Muscle layer of colon (tissue), 2 donors: ENCODE results near the gene UNCX.
"Not testable (repeated sequence)": the region's sequence is repeated elsewhere in the genome, so short reads cannot be mapped to it uniquely, and the experiment has no call there.

ENCODE experiments used
- H3K27ac ChIP-seq: one replicate; pipeline ENCODE4 v1.7.0; 2013; ENCODE audit warnings: low read depth, mild to moderate bottlenecking, low read length, moderate library complexity
- H3K27me3 ChIP-seq, 2 donors: one replicate each; pipeline ENCODE4 v1.7.0; 2013; ENCODE audit warnings: low read length in 2 of 2, mild to moderate bottlenecking in 2 of 2; ENCODE audit not compliant: insufficient read depth in 2 of 2, control insufficient read depth in 1 of 2
- H3K36me3 ChIP-seq: one replicate; pipeline ENCODE4 v1.7.0; 2013; ENCODE audit warnings: mild to moderate bottlenecking, low read length; ENCODE audit not compliant: insufficient read depth
- H3K4me1 ChIP-seq: one replicate; pipeline ENCODE4 v1.7.0; 2013; ENCODE audit warnings: mild to moderate bottlenecking, low read length; ENCODE audit not compliant: insufficient read depth
- H3K4me3 ChIP-seq, 2 donors: one replicate each; pipeline ENCODE4 v1.7.0; 2013; ENCODE audit warnings: low read length in 2 of 2, low read depth in 1 of 2, mild to moderate bottlenecking in 1 of 2, moderate library complexity in 1 of 2
- H3K9ac ChIP-seq: one replicate; pipeline ENCODE4 v1.7.0; 2013; ENCODE audit warnings: low read length
- H3K9me3 ChIP-seq: one replicate; pipeline ENCODE4 v1.7.0; 2013; ENCODE audit warnings: mild to moderate bottlenecking, low read length
- donor health status: abdominal sarcoma.
- donor health status: Adenocarcinoma of cecum.

Gene UNCX

DNA sequence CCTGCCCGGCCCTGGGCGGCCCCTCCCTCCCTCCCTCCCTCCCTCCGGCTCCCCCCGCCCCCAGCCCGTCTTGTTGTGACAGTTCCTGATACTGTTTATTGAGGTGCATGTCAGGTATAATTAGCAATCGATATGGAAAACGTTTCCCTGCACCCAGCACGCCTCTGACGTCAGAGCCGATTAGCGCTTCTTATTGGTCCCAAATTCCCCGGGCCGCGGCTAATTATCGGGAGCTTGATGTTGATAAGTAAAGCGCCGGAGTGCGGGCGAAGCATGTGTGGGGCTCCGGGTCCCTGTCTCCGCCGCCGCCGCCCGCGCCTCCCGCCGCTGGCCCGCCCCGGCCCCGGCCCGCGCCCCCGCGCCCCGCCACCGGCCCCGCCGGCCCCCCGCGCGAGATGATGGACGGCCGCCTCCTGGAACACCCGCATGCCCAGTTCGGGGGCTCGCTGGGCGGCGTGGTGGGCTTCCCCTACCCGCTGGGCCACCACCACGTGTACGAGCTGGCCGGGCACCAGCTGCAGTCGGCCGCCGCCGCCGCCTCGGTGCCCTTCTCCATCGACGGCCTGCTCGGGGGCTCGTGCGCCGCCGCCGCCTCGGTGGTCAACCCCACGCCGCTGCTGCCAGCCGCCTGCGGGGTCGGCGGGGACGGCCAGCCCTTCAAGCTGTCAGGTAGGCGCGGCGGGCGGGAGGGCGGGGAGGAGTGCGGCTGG, at the start of gene UNCX:
Gene UNCX (plus strand): TSS at position 250 of the 710 bp plus-strand sequence. CDS start 146 bp downstream, at position 396.
- H3K36me3 ChIP-seq = no peaks in the 10 kb centered on the region
- H3K27me3 ChIP-seq = peaks cover 62 to 79% of the 10 kb centered on the region in 2 donors
- H3K9ac ChIP-seq = no peak within 1 kb of the TSS
- no peak within 1 kb of the TSS for H3K4me3 ChIP-seq
- no peak within 1 kb of the TSS for H3K27ac ChIP-seq
- no peaks in the 10 kb centered on the region for H3K4me1 ChIP-seq
- H3K9me3 ChIP-seq = no peaks in the 10 kb centered on the region

DNA sequence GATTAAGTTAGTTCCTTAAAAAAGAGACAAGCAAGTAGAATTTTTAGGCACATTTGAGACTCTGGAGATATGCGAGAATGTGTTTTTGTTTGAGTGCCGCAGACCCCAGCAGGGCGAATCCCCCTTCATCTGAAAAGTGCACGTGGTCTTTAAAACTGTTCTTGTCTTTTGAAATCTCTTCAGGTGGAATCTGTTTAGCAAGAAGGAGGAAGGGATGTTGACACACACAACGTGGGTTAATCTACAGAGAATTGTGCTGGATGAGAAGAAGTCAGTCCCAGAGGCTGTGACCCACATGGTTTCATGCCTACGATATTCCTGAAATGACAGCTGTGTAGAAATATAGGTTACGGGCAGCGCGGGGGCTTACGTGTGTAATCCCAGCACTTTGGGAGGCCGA, 45.5 kb upstream of the UNCX start:
- H3K27ac ChIP-seq = no peak overlapping the region
- H3K4me3 ChIP-seq = no peak overlapping the region
- H3K4me1 ChIP-seq = no peaks in the 10 kb centered on the region
- no peaks in the 10 kb centered on the region for H3K36me3 ChIP-seq
- H3K9ac ChIP-seq = no peak overlapping the region
- H3K9me3 ChIP-seq = no peaks in the 10 kb centered on the region
- peaks cover 0 to 10% of the 10 kb centered on the region in 2 donors for H3K27me3 ChIP-seq

DNA sequence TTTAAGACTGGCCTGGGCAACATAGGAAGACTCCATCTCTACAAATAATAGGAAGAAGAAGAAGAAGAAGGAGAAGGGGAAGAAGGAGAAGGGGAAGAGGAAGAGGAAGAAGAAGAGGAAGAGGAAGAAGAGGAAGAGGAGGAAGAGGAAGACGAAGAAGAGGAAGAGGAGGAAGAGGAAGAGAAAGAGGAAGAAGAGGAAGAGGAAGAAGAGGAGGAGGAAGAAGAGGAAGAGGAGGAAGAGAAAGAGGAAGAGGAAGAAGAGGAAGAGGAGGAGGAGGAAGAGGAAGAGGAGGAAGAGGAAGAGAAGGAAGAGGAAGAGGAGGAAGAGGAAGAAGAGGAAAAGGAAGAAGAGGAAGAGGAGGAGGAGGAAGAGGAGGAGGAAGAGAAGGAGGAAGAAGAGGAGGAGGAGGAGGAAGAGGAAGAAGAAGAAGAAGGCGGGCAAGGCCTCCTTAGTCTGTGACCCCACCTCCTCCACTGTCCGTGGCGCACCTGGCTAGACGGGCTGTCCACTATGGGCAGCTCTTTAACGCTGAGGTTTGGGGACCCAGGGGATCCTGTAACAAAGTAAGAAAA, 43.9 kb upstream of the UNCX start:
- Histone ChIP-seq H3K36me3 (no peaks in the 10 kb centered on the region), H3K4me1 (no peaks in the 10 kb centered on the region), H3K9ac (no peak overlapping the region), H3K27me3 (peaks cover 6 to 24% of the 10 kb centered on the region in 2 donors), H3K27ac (no peak overlapping the region), H3K4me3 (no peak overlapping the region), H3K9me3 (no peaks in the 10 kb centered on the region)

DNA sequence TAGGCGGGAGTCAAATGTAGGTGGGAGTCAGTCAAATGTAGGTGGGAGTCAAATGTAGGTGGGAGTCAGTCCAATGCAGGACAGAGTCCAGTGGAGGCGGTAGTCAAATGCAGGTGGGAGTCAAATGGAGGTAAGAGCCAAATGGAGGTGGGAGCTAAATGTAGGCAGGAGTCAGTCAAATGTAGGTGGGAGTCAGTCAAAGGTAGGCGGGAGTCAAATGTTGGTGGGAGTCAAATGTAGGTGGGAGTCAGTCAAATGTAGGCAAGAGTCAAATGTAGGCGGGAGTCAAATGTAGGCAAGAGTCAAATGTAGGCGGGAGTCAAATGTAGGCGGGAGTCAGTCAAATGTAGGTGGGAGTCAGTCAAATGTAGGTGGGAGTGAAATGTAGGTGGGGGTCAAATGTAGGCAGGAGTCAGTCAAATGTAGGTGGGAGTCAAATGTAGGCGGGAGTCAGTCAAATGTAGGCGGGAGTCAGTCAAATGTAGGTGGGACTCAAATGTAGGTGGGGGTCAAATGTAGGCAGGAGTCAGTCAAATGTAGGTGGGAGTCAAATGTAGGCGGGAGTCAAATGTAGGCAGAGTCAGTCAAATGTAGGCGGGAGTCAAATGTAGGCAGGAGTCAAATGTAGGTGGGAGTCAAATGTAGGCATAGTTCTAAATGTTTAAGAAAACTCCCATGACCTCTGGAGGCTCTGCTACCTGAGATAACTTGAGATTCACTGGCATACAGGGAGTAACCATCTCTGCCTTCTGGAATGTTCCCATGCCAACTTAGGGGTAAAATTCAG, 42.5 kb upstream of the UNCX start:
- Histone ChIP-seq H3K4me1 (no peaks in the 10 kb centered on the region), H3K4me3 (no peak overlapping the region), H3K9me3 (no peaks in the 10 kb centered on the region), H3K27ac (no peak overlapping the region), H3K27me3 (peaks cover 12 to 23% of the 10 kb centered on the region in 2 donors), H3K36me3 (no peaks in the 10 kb centered on the region), H3K9ac (no peak overlapping the region)

DNA sequence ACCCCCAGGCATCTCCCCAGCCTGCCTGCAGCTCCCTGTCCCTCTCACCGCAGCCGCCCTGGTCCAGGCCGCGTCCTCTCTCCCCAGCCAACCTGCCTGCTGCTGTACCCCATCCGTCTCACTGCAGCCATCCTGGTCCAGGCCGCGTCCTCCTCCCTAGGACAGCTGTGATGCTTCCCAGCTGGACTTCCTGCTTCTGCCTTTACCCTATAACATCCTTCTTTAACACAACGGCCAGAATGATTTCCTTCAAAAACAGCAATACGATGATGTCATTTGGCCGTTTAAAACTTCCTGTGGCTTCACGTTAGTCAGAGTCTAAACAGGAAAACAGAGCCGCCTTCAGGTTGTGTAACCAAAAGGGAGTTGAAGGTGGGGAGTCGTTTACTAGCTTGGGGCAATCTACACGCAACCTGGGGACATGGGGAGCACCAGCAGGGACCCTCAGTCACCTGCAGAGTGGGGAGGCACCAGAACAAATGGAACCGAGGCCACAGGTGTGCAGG, 40.4 kb upstream of the UNCX start:
- no peaks in the 10 kb centered on the region for H3K4me1 ChIP-seq
- no peak overlapping the region for H3K4me3 ChIP-seq
- no peak overlapping the region for H3K9ac ChIP-seq
- H3K36me3 ChIP-seq = no peaks in the 10 kb centered on the region
- H3K27me3 ChIP-seq = peaks cover 12 to 19% of the 10 kb centered on the region in 2 donors
- no peaks in the 10 kb centered on the region for H3K9me3 ChIP-seq
- H3K27ac ChIP-seq = no peak overlapping the region

DNA sequence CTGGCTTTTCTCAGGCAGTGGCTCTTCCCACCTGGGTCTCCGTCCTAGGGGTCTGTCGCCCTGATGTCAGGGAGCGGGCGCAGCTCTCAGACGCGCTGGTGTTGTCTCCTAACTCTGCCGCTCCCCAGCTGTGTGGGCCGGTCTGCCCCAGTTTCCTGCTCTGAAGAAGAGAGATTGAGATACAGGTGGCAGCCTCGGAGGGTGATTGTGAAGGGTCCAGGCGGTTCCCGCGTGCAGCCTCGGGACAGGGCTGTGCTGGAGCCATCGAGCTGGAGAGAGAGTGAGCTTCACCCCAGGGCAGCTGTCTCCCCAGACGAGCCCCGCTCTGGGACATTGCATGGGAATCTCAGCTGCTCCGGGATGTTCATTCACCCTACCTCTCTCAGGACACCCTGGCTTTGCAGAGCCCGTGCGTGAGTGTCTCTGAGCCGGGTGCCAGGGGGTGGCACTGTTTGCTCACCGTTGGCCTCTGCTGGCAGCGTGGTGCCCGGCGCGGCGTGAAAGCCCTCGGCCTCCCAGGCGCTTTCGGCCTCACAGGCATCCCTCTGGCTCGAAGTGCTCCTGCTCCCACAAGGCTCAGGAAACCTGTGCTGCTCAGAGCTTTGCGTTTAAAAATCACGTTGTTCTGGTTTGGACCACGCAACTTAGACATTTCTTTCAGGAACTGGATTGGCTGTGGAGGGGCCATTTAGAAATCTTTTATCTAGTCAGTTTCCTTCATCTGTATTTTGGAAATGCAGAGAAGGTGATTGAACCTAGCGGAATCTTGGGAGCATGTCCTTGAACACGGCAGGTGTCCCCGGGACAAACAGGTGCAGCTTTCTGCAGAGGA, 38.9 kb upstream of the UNCX start:
- Histone ChIP-seq H3K4me1 (no peaks in the 10 kb centered on the region), H3K4me3 (no peak overlapping the region), H3K9me3 (no peaks in the 10 kb centered on the region), H3K27ac (no peak overlapping the region), H3K9ac (no peak overlapping the region), H3K27me3 (peaks cover 12 to 19% of the 10 kb centered on the region in 2 donors), H3K36me3 (no peaks in the 10 kb centered on the region)

DNA sequence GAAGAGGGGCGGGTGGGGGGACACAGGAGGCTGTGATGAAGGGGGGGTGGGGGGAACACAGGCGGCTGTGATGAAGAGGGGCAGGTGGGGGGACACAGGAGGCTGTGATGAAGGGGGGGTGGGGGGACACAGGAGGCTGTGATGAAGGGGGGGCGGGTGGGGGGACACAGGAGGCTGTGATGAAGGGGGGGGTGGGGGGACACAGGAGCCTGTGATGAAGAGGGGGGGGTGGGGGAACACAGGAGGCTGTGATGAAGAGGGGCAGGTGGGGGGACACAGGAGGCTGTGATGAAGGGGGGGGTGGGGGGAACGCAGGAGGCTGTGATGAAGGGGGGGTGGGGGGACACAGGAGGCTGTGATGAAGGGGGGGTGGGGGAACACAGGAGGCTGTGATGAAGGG, 36.2 kb upstream of the UNCX start:
- not testable (repeated sequence) for H3K4me1 ChIP-seq, H3K4me3 ChIP-seq, H3K36me3 ChIP-seq, H3K9ac ChIP-seq, H3K9me3 ChIP-seq, H3K27ac ChIP-seq
- peaks cover 12 to 19% of the 10 kb centered on the region in 2 donors for H3K27me3 ChIP-seq

DNA sequence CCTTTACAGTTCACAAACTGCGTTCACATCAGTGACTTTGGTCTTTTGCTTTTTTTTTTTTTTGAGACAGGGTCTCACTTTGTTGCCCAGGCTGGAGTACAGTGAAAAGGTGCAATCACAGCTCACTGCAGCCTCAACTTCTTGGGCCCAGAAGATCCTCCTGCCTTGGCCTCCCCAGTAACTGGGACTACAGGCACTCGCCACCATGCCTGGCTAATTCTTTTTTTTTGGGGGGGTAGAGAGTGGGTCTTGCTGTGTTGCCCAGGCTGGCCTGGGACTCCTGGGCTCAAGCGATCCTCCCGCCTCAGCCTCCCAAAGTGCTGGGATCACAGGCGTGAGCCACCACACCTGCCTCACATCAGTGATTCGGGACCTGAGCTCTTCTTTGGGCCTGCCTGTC, 35.7 kb upstream of the UNCX start:
- no peak overlapping the region for H3K9ac ChIP-seq
- no peaks in the 10 kb centered on the region for H3K36me3 ChIP-seq
- no peaks in the 10 kb centered on the region for H3K9me3 ChIP-seq
- H3K4me3 ChIP-seq = no peak overlapping the region
- no peaks in the 10 kb centered on the region for H3K4me1 ChIP-seq
- H3K27me3 ChIP-seq = peaks cover 12 to 19% of the 10 kb centered on the region in 2 donors
- H3K27ac ChIP-seq = no peak overlapping the region

DNA sequence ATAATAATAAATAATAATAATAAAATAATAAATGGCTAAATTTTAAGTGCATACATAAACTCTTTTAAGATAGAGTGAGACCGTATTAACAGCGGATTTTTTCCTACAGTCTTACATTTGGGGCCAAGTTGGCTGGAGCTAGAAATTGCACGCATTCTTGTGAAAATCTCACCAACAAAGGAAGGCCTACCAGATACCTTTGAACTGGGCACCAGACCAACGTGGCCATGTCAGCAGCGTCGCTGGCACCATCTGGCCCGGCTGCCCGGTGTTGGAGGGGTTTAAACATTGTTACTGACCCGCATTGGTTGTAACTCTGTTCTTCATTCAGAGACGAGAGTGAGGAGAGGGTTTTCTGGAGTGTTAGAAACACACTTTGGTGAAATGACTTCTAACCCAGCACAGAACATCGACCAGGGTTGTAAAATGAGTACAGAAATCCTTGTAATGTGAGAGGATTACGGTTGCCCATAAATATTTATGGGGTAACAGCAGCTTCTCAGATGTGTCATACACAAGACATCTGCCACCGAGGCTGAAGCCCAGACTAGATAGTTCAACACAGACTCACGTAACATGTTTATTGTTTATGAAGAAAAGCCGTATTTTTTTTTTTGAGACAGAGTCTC, 34.6 kb upstream of the UNCX start:
- Histone ChIP-seq H3K9ac (no peak overlapping the region), H3K36me3 (no peaks in the 10 kb centered on the region), H3K27me3 (peaks cover 12 to 13% of the 10 kb centered on the region in 2 donors)

DNA sequence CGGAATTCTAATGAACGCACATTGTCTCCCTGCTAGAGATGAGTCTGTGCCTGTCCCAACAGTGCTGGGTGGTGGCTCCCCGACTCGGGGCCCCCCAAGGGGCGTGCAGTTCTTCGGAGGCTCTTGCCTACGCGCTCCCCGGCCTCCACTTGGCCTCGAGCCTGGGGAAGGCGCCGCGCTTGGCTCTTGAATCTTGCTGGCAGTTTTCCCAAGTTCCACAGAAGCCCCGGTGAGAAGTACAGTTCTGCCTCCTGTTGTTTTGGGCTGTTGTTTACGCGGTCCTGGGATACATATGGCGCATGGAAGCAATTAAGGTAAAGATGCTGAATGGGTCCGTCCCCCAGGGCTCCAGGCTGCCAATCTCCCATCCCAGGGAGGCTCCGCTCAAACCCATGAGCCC, 32.6 kb upstream of the UNCX start:
- Histone ChIP-seq H3K9ac (no peak overlapping the region), H3K9me3 (no peaks in the 10 kb centered on the region), H3K36me3 (no peaks in the 10 kb centered on the region), H3K4me3 (no peak overlapping the region), H3K4me1 (no peaks in the 10 kb centered on the region), H3K27me3 (peaks cover 0 to 6% of the 10 kb centered on the region in 2 donors), H3K27ac (no peak overlapping the region)

More for the DNA sequence above, 34.6 kb upstream of the UNCX start:
- no peak overlapping the region for H3K4me3 ChIP-seq
- H3K4me1 ChIP-seq = no peaks in the 10 kb centered on the region
- H3K9me3 ChIP-seq = no peaks in the 10 kb centered on the region
- no peak overlapping the region for H3K27ac ChIP-seq
